Epithelial cell of esophagus (primary cell): Measurements from ENCODE around the gene GDF2.

Experiments used
- DNase-seq: peaks from one replicate; pipeline ENCODE4 v3.0.0; 2010; ENCODE audit warnings: low read depth
- H3K4me3 ChIP-seq: 2 replicates; pipeline ENCODE4 v1.5.1; 2011; ENCODE audit warnings: mild to moderate bottlenecking, low read length, control low read depth
- CTCF ChIP-seq: IDR thresholded peaks from 2 replicates; pipeline ENCODE4 v1.5.1; 2011; ENCODE audit warnings: low read depth, mild to moderate bottlenecking, low read length, control low read depth, inconsistent platforms; ENCODE audit not compliant: insufficient read depth; ENCODE audit errors: missing control alignments

Gene GDF2

GRCh38 chr10:47286116-47286505 is 36.1 kb upstream of the GDF2 start:
- TF ChIP-seq CTCF, result no peak
- H3K4me3 ChIP-seq, result no peak overlapping the region
- DNase-seq, result no peak

- DNase-seq, result no peak
- no peak overlapping the region for H3K4me3 ChIP-seq
- TF ChIP-seq CTCF, result no peak
These were observed 35.5 kb upstream of the GDF2 start for GRCh38 chr10:47286591-47287315.

DNA sequence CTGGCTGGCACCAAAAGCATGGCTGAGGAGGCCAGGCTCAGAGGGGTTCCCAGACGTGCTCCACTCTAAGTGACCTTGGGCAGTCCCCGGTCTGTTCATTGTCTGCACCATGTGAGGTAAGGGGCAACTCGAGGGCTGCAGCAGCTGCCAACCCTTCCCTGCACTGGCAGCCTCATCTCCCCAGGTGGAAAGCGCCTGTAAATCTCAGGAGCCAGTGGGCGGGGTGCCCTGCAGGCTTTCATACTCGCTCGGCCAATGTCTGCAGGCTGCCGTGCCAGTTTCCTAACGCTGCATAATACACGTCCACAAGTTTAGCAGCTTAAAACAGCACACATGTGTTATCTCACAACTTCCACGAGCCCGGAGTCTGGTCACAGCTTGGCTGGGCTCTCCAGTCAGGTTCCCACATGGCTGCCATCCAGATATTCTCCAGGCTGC is 34.9 kb upstream of the GDF2 start:
- no peak for TF ChIP-seq CTCF
- H3K4me3 ChIP-seq, result no peak overlapping the region
- peak; percentile 27 for DNase-seq

DNA sequence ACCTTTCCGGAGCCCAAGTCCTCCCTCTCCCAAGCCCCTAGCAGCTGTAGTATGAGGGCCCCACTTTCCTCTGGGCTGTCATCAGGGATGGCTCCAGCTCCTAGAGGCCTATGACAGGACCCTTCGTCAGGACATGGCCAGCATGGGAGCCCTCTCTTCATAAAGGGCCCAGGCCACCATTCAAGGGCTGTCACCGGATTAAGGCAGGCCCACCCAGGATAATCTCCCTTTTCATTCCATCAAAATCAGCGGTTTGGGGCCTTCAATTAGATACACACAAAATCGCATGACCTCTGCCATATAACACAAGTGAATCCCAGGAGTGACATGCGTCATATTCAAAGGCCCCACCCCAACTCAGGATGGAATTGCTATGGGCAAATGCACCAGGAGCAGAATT is 34.4 kb upstream of the GDF2 start:
- no peak for TF ChIP-seq CTCF
- H3K4me3 ChIP-seq, result no peak overlapping the region
- DNase-seq, result no peak

- H3K4me3 ChIP-seq, result no peak overlapping the region
- no peak for TF ChIP-seq CTCF
- DNase-seq, result no peak
These were observed 34.0 kb upstream of the GDF2 start for GRCh38 chr10:47288236-47288635.

- DNase-seq, result no peak
- no peak for TF ChIP-seq CTCF
- no peak overlapping the region for H3K4me3 ChIP-seq
These were observed 33.2 kb upstream of the GDF2 start for GRCh38 chr10:47288916-47289495.

- no peak for DNase-seq
- H3K4me3 ChIP-seq, result no peak overlapping the region
- no peak for TF ChIP-seq CTCF
These were observed 32.3 kb upstream of the GDF2 start for GRCh38 chr10:47289921-47290320.
